ENCODE results near the gene TRMT6.

TRMT6 gene

GRCh38 chr20:5893052-5893451 is 57.3 kb downstream of the TRMT6 start:
- DNase-seq: no peak

GRCh38 chr20:5890773-5891441 is 59.4 kb downstream of the TRMT6 start:
- no peak for DNase-seq

GRCh38 chr20:5888041-5888440 is 62.3 kb downstream of the TRMT6 start:
- no peak for DNase-seq

GRCh38 chr20:5887386-5887785 is 62.9 kb downstream of the TRMT6 start:
- no peak for DNase-seq
